PC-9 (cell line): ENCODE data around the gene ANKRD44.

ENCODE experiments used
- CTCF ChIP-seq: fragments of 200-600 bp; sonication (generic); conservative IDR thresholded peaks from 2 replicates; pipeline ENCODE4 v1.6.1; 2017; ENCODE audit warnings: mixed run types, antibody characterized with exemption, mild to moderate bottlenecking, moderate library complexity
- EZH2 ChIP-seq: fragments of 200-600 bp; sonication (generic); IDR thresholded peaks from 2 replicates; pipeline ENCODE4 v1.8.0; 2017; ENCODE audit warnings: antibody characterized with exemption, low read depth

GRCh38 chr2:197278799-197279763 is 31.5 kb downstream of the ANKRD44 start:
- no peak for TF ChIP-seq CTCF
- no peak for TF ChIP-seq EZH2
